H1 (cell line): ENCODE results near the gene WWC2. TPM values are rescaled to one million over a fixed set of nuclear protein-coding genes. Genes with fewer than 3 reads are reported as not detected.

Experiments used
- CTCF ChIA-PET: fragments of 300-600 bp; sonication (Branson Sonifier 250); formaldehyde crosslinking; loops from one replicate; lab custom pipeline; 2021; ENCODE audit not compliant: partially characterized antibody; lab: Charles Lee
- POLR2A ChIA-PET: fragments of 300-600 bp; sonication (Branson Sonifier 250); formaldehyde crosslinking; loops from one replicate; lab custom pipeline; 2021; ENCODE audit warnings: inconsistent platforms; ENCODE audit not compliant: partially characterized antibody; lab: Charles Lee
- DNase-seq, 2 experiments: peaks; one replicate each; pipeline versions ENCODE4 v3.0.0 to v3.0.0-alpha.2; 2010 to 2022; ENCODE audit warnings: low spot score in 2 of 2, low read depth in 1 of 2, mixed read lengths in 1 of 2
- FAIRE-seq: peaks from 2 replicates; lab custom pipeline; 2011; peaks lifted over from hg19 to GRCh38; lab: Jason Lieb, UNC
- H2AFZ ChIP-seq: 2 replicates; pipeline ENCODE4 v1.8.1; 2012; ENCODE audit warnings: low read length, inconsistent platforms
- H2AK5ac ChIP-seq: 2 replicates; pipeline ENCODE4 v1.6.1; 2013; ENCODE audit warnings: low read depth, low read length
- H2BK120ac ChIP-seq: replicated peaks from 2 replicates; pipeline ENCODE3; 2013; ENCODE audit warnings: low read depth, low read length, inconsistent platforms
- H2BK12ac ChIP-seq: 2 replicates; pipeline ENCODE4 v1.6.1; 2013; ENCODE audit warnings: low read depth, low read length
- H2BK15ac ChIP-seq: 2 replicates; pipeline ENCODE4 v1.6.1; 2013; ENCODE audit warnings: low read length
- H2BK20ac ChIP-seq: 2 replicates; pipeline ENCODE4 v1.6.1; 2013; ENCODE audit warnings: low read length
- H2BK5ac ChIP-seq: 2 replicates; pipeline ENCODE4 v1.6.1; 2013; ENCODE audit warnings: low read depth, low read length
- H3K14ac ChIP-seq: 2 replicates; pipeline ENCODE4 v1.6.1; 2013; ENCODE audit warnings: inconsistent platforms; ENCODE audit not compliant: insufficient read length
- H3K18ac ChIP-seq: 2 replicates; pipeline ENCODE4 v1.6.1; 2013; ENCODE audit warnings: low read length; ENCODE audit errors: extremely low read depth
- H3K23ac ChIP-seq: 2 replicates; pipeline ENCODE4 v1.6.1; 2013; ENCODE audit warnings: inconsistent platforms; ENCODE audit not compliant: insufficient read length
- H3K23me2 ChIP-seq: 2 replicates; pipeline ENCODE4 v1.6.1; 2013; ENCODE audit warnings: low read depth, low read length
- H3K27ac ChIP-seq: 2 replicates; pipeline ENCODE4 v1.6.1; 2011; ENCODE audit warnings: low read depth, low read length, inconsistent platforms
- H3K27me3 ChIP-seq, 4 experiments: replicated peaks in 1 of 4; 1 replicate in 1 of 4; 2 replicates in 3 of 4; pipeline versions ENCODE4 v1.6.1 to v1.8.1; 2011 to 2013; ENCODE audit warnings: low read length in 3 of 4, mild to moderate bottlenecking in 3 of 4, inconsistent platforms in 2 of 4, mixed read lengths in 2 of 4, moderate library complexity in 1 of 4; ENCODE audit not compliant: control insufficient read depth in 3 of 4, insufficient read depth in 3 of 4; ENCODE audit errors: extremely low read depth in 1 of 4
- H3K36me3 ChIP-seq, 4 experiments: 2 replicates each; pipeline versions ENCODE4 v1.6.1 to v1.8.1; 2011 to 2013; ENCODE audit warnings: mild to moderate bottlenecking in 4 of 4, low read length in 3 of 4, moderate library complexity in 2 of 4, control low read depth in 1 of 4, inconsistent platforms in 1 of 4; ENCODE audit not compliant: insufficient read depth in 4 of 4, control insufficient read depth in 2 of 4
- H3K4ac ChIP-seq: replicated peaks from 2 replicates; pipeline ENCODE3; 2013; ENCODE audit warnings: low read length, low read depth, mixed read lengths, inconsistent platforms; ENCODE audit not compliant: insufficient read length
- H3K4me1 ChIP-seq, 4 experiments: replicated peaks in 1 of 4; 1 replicate in 1 of 4; 2 replicates in 3 of 4; pipeline versions ENCODE4 v1.6.1 to v1.8.1; 2011 to 2013; ENCODE audit warnings: low read length in 3 of 4, inconsistent platforms in 2 of 4, mixed read lengths in 1 of 4; ENCODE audit not compliant: insufficient read depth in 4 of 4, control insufficient read depth in 3 of 4
- H3K4me2 ChIP-seq, 2 experiments: 2 replicates each; pipeline versions ENCODE4 v1.6.1 to v1.8.1; 2011 to 2013; ENCODE audit warnings: low read depth in 2 of 2, low read length in 2 of 2, control low read depth in 1 of 2, inconsistent platforms in 1 of 2, mild to moderate bottlenecking in 1 of 2; ENCODE audit not compliant: insufficient read depth in 1 of 2
- H3K4me3 ChIP-seq, 4 experiments: fragments of 200-600, 300-600 bp in 1 of 4; sonication (generic), shearing (Covaris generic), sonication (Bioruptor Twin) in 1 of 4; 2 replicates each; pipeline versions ENCODE4 v1.5.1 to v1.8.1; 2011 to 2016; ENCODE audit warnings: low read length in 4 of 4, low read depth in 3 of 4, control low read depth in 2 of 4, inconsistent platforms in 2 of 4, mild to moderate bottlenecking in 2 of 4, mixed read lengths in 1 of 4, moderate library complexity in 1 of 4; ENCODE audit not compliant: insufficient read depth in 2 of 4; ENCODE audit errors: extremely low read depth in 1 of 4
- H3K56ac ChIP-seq: replicated peaks from 2 replicates; pipeline ENCODE3; 2013; ENCODE audit warnings: low read depth, mild to moderate bottlenecking, mixed read lengths, low read length, inconsistent platforms; ENCODE audit not compliant: insufficient read length
- H3K79me1 ChIP-seq: 2 replicates; pipeline ENCODE4 v1.6.1; 2013; ENCODE audit warnings: low read depth, low read length, control low read depth
- H3K79me2 ChIP-seq, 2 experiments: 2 replicates each; pipeline versions ENCODE4 v1.6.1 to v1.8.1; 2012 to 2013; ENCODE audit warnings: low read length in 2 of 2, mild to moderate bottlenecking in 2 of 2, inconsistent platforms in 1 of 2; ENCODE audit not compliant: insufficient read depth in 2 of 2, control insufficient read depth in 1 of 2
- H3K9ac ChIP-seq, 4 experiments: replicated peaks in 1 of 4; 1 replicate in 1 of 4; 2 replicates in 3 of 4; pipeline versions ENCODE4 v1.6.1 to v1.8.1; 2011 to 2013; ENCODE audit warnings: low read depth in 3 of 4, low read length in 3 of 4, control low read depth in 2 of 4, mild to moderate bottlenecking in 2 of 4, moderate library complexity in 2 of 4, inconsistent platforms in 1 of 4; ENCODE audit errors: extremely low read depth in 1 of 4
- H3K9me3 ChIP-seq, 2 experiments: 2 replicates each; pipeline versions ENCODE4 v1.6.1 to v1.8.1; 2012 to 2013; ENCODE audit warnings: mild to moderate bottlenecking in 2 of 2, moderate library complexity in 2 of 2, control low read depth in 1 of 2, inconsistent platforms in 1 of 2, low read depth in 1 of 2, low read length in 1 of 2, mixed read lengths in 1 of 2; ENCODE audit not compliant: insufficient read depth in 2 of 2
- H4K20me1 ChIP-seq, 2 experiments: replicated peaks in 1 of 2; 2 replicates each; pipeline versions ENCODE3 to v1.8.1; 2011 to 2013; ENCODE audit warnings: inconsistent platforms in 2 of 2, low read length in 2 of 2, mild to moderate bottlenecking in 1 of 2; ENCODE audit not compliant: insufficient read depth in 2 of 2, control insufficient read depth in 1 of 2
- H4K5ac ChIP-seq: 2 replicates; pipeline ENCODE4 v1.6.1; 2013; ENCODE audit warnings: low read length, low read depth, mixed read lengths, inconsistent platforms; ENCODE audit not compliant: insufficient read length
- H4K8ac ChIP-seq: 2 replicates; pipeline ENCODE4 v1.8.0; 2013; ENCODE audit warnings: mild to moderate bottlenecking, moderate library complexity, low read length, inconsistent platforms; ENCODE audit not compliant: insufficient read depth; ENCODE audit errors: extremely low read depth
- H4K91ac ChIP-seq: replicated peaks from 2 replicates; pipeline ENCODE3; 2013; ENCODE audit warnings: low read length, mixed read lengths, inconsistent platforms; ENCODE audit not compliant: insufficient read length
- BCL11A ChIP-seq, 2 experiments: IDR thresholded peaks; one replicate each; pipeline ENCODE4 v1.6.1; 2011; ENCODE audit warnings: low read depth in 2 of 2, low read length in 2 of 2, mild to moderate bottlenecking in 2 of 2
- CHD1 ChIP-seq: IDR thresholded peaks from 2 replicates; pipeline ENCODE4 v1.6.1; 2012; ENCODE audit warnings: low read depth, low read length, improper control_type of control experiment
- JUND ChIP-seq: IDR thresholded peaks from 2 replicates; pipeline ENCODE4 v1.6.1; 2011; ENCODE audit warnings: mild to moderate bottlenecking, improper control_type of control experiment, low read length
- KDM4A ChIP-seq: IDR thresholded peaks from one replicate; pipeline ENCODE4 v1.7.1; 2012; ENCODE audit warnings: low read depth, mild to moderate bottlenecking, moderate library complexity, low read length, inconsistent platforms; ENCODE audit not compliant: severe bottlenecking
- PHF8 ChIP-seq: fragments of 200-600 bp; sonication (generic); conservative IDR thresholded peaks from 2 replicates; pipeline ENCODE4 v1.7.1; 2012; ENCODE audit warnings: low read depth, mild to moderate bottlenecking, inconsistent platforms, low read length, moderate library complexity
- POU5F1 ChIP-seq: IDR thresholded peaks from 2 replicates; pipeline ENCODE4 v1.6.1; 2011; ENCODE audit warnings: low read depth, mild to moderate bottlenecking, low read length, moderate library complexity
- SP2 ChIP-seq: IDR thresholded peaks from 2 replicates; pipeline ENCODE4 v1.6.1; 2012; ENCODE audit warnings: mild to moderate bottlenecking, low read length, inconsistent platforms
- TCF12 ChIP-seq: IDR thresholded peaks from 2 replicates; pipeline ENCODE4 v1.6.1; 2011; ENCODE audit warnings: low read depth, mild to moderate bottlenecking, low read length
- WGBS, 2 experiments: shearing (Covaris generic) in 1 of 2; methylation state at CpG; one replicate each; pipeline versions ENCODE4 v1.1.6 to v1.1.7; 2013 to 2015; ENCODE audit warnings: low lambda C conversion rate in 2 of 2, mixed read lengths in 2 of 2, inconsistent platforms in 1 of 2, low coverage in 1 of 2, missing lambda C conversion rate in 1 of 2; ENCODE audit not compliant: insufficient replicate concordance in 2 of 2, insufficient coverage in 1 of 2, insufficient read length in 1 of 2; ENCODE audit errors: extremely low coverage in 1 of 2, missing lambda C conversion rate in 1 of 2; 5-methylcytosine and 5-hydroxymethylcytosine counted together
- polyA plus RNA-seq, 7 experiments: library from polyadenylated mRNA; depleted of rRNA in 3 of 7; stranded (reverse) in 5 of 7; unstranded in 2 of 7; fragments of >200 nt in 5 of 7; fragments of 200-250 nt in 2 of 7; gene quantifications; 1 replicate in 5 of 7; 2 replicates in 1 of 7; 4 replicates in 1 of 7; pipeline versions ENCODE4 v1.2.1 to v1.2.3, GENCODE V29; 2011 to 2013; ENCODE audit warnings: missing spikeins in 2 of 7, mixed read lengths in 2 of 7
- total RNA-seq: library from RNA; stranded (reverse); fragmentation: NEBNext Ultra II Directional; extraction: Animal tissue kit (Norgen Biotek cat#: 25700); gene quantifications from 2 replicates; pipeline ENCODE4 v1.2.1, GENCODE V29; 2021

The WWC2 gene
- total and polyA plus RNA-seq, 2 of the 8 experiments (the other 6 are each of a cell fraction or from before 2014, with no cell fraction given) = 17.6 to 135 TPM

GRCh38 chr4:183177001-183177400 lies 77.9 kb downstream of the WWC2 start:
- H3K9ac ChIP-seq = no peak overlapping the region
- no peaks in the 10 kb centered on the region for H3K9me3 ChIP-seq
- H2BK5ac ChIP-seq = no peak overlapping the region
- 0 out of 2 replicates have a peak overlapping the region, but pooled peaks have one; percentile 36 for H2BK15ac ChIP-seq
- peaks cover 0 to 4% of the 10 kb centered on the region in 2 experiments for H4K20me1 ChIP-seq
- H3K4ac ChIP-seq = no peak overlapping the region
- H2AFZ ChIP-seq = no peak overlapping the region
- FAIRE-seq (no peak), DNase-seq (no peak)
- H3K23ac ChIP-seq = no peak overlapping the region
- H2BK20ac ChIP-seq = no peak overlapping the region
- H3K79me2 ChIP-seq = peaks cover 4 to 97% of the 10 kb centered on the region in 2 experiments; a peak in 3 of 4 replicates
- no peak overlapping the region for H3K14ac ChIP-seq
- no peak overlapping the region for H3K4me3 ChIP-seq
- H4K5ac ChIP-seq = no peak overlapping the region
- ChIA-PET POLR2A (interaction anchor here (0.6 to 6.4 kb wide), 8 partner anchors 10 to 390 kb away, joined by 3 to 38 read pairs (median 4); partner anchors contain the start of gene WWC2), CTCF (interaction anchor here (0.6 to 2.1 kb wide), 7 partner anchors 8 to 990 kb away, joined by 3 to 6 read pairs (median 3); no protein-coding TSS in a partner anchor)
- H3K27ac ChIP-seq = no peak overlapping the region
- H2BK120ac ChIP-seq = no peak overlapping the region
- peaks cover 4% of the 10 kb centered on the region; the same call in 1 of the 2 replicates for H3K79me1 ChIP-seq
- WGBS, 2 experiments = 86% methylated on average over 2 of the region's 2 CpGs; no CpG with 5 or more reads in 1 of the 2 experiments
- H2BK12ac ChIP-seq = no peak overlapping the region
- no peak overlapping the region for H3K18ac ChIP-seq
- H3K4me2 ChIP-seq = no peak overlapping the region
- H3K4me1 ChIP-seq = peaks cover 6 to 33% (median 27%) of the 10 kb centered on the region in 4 experiments
- H3K56ac ChIP-seq = no peak overlapping the region
- no peak overlapping the region for H4K91ac ChIP-seq
- H4K8ac ChIP-seq = no peak overlapping the region
- no peaks in the 10 kb centered on the region for H3K27me3 ChIP-seq
- no peaks in the 10 kb centered on the region for H3K23me2 ChIP-seq
- H3K36me3 ChIP-seq = no peaks in the 10 kb centered on the region
- no peak overlapping the region for H2AK5ac ChIP-seq
- TF ChIP-seq CHD1 (no peak), KDM4A (no peak), PHF8 (no peak), SP2 (no peak), JUND (no peak), TCF12 (no peak), BCL11A (IDR thresholded peaks at IDR 0.05; ENCODE audit: low read depth in 2 of 2, low read length in 2 of 2) (no peak), POU5F1 (no peak)
